M059J (cell line): ENCODE data around the gene HOXB5. TPM values are rescaled to one million over a fixed set of nuclear protein-coding genes. Genes with fewer than 3 reads are reported as not detected.

Experiments
- DNase-seq: peaks from one replicate; pipeline ENCODE4 v3.0.0-alpha.2; 2012; ENCODE audit warnings: low read depth
- total RNA-seq: library from RNA; depleted of rRNA; stranded (reverse); fragments of >200 nt; shearing (Covaris generic); gene quantifications from 2 replicates; pipeline ENCODE4 v1.2.3, GENCODE V29; 2014

The HOXB5 gene
- total RNA-seq, 1 experiment from 2014 or later, result 0.37 TPM

- DNase-seq, result no peak
These were observed 10.6 kb upstream of the HOXB5 start for GRCh38 chr17:48603959-48604769.

- no peak for DNase-seq
These were observed 8.2 kb upstream of the HOXB5 start for GRCh38 chr17:48601539-48602425.

GRCh38 chr17:48601207-48601538 is 7.6 kb upstream of the HOXB5 start:
- no peak for DNase-seq

GRCh38 chr17:48600244-48601098 is 6.9 kb upstream of the HOXB5 start:
- DNase-seq, result no peak

GRCh38 chr17:48599354-48599753 is 5.8 kb upstream of the HOXB5 start:
- DNase-seq, result no peak

GRCh38 chr17:48598736-48599135 is 5.2 kb upstream of the HOXB5 start:
- no peak for DNase-seq

GRCh38 chr17:48597778-48598631 is 4.4 kb upstream of the HOXB5 start:
- peak; percentile 66 for DNase-seq

GRCh38 chr17:48597528-48597777 is 3.9 kb upstream of the HOXB5 start:
- DNase-seq, result no peak

- DNase-seq, result no peak
These were observed 3.4 kb upstream of the HOXB5 start for GRCh38 chr17:48596735-48597527.

- DNase-seq, result no peak
These were observed 2.6 kb upstream of the HOXB5 start for GRCh38 chr17:48596000-48596734.

GRCh38 chr17:48595278-48595999 is 1.9 kb upstream of the HOXB5 start:
- DNase-seq, result no peak

- no peak for DNase-seq
These were observed 1.1 kb upstream of the HOXB5 start for GRCh38 chr17:48594538-48595277.

GRCh38 chr17:48593840-48594537 is 410 bp upstream of the HOXB5 start:
- DNase-seq, result peak; percentile 91

GRCh38 chr17:48592577-48592976 is 1.0 kb downstream of the HOXB5 start:
- DNase-seq, result peak; percentile 38

GRCh38 chr17:48592057-48592514 is 1.5 kb downstream of the HOXB5 start:
- DNase-seq, result peak; percentile 5

- DNase-seq, result no peak
These were observed 2.1 kb downstream of the HOXB5 start for GRCh38 chr17:48591255-48592056.
